ENCODE data around the gene PRIMA1.

Gene PRIMA1

DNA sequence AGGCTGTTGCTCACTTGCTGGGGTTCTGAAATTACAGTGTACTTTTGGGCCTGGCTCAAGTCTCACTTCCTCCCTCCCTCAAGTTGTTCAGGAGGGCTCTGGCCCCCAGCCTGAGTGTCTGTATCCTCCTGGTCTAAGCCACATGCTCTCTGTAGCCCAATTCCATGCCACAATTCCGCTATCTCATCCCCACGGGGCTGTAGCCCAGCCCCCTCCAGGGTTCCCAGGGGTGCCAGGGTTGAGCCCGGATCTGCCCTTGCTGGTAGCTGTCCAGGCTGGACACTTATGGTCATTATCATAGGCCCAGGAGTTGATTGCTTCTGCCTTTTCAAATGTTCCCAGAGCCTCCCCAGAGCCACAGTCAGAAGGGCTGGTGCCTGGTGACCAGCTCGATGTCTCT is 65.3 kb downstream of the PRIMA1 start:
- no peak for TF ChIP-seq ZNF274 (IDR thresholded peaks at IDR 0.05; ENCODE audit: low read depth, low read length)
- H3K4me3 ChIP-seq (ENCODE audit: low read length): no peak overlapping the region

DNA sequence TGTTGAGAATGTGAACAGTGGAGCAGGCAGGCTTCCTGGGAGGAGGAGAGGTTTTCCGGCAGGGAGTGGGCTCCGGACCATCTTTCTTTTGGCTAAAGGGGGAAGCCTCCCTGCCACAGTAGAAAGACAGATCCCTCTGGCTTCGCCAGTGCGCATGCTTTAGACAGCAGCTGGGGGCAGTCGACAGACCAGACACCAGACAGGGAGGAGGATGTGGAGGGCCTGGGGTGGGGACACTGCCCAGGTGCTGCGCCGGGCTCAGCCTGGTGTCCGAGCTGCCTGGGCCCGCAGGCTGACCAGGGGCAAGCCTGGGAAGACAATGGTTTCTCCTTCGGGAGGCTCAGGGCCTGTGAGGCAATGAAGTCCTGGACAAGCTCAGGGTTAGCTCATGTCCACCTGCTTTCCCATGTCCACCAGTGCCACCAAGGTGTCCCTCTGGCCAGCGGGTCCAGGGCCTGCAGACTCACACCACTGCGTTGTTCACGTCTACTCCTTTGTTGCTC is 67.3 kb downstream of the PRIMA1 start:
- H3K4me3 ChIP-seq (ENCODE audit: low read length): no peak overlapping the region
- no peak for TF ChIP-seq ZNF274 (IDR thresholded peaks at IDR 0.05; ENCODE audit: low read depth, low read length)

DNA sequence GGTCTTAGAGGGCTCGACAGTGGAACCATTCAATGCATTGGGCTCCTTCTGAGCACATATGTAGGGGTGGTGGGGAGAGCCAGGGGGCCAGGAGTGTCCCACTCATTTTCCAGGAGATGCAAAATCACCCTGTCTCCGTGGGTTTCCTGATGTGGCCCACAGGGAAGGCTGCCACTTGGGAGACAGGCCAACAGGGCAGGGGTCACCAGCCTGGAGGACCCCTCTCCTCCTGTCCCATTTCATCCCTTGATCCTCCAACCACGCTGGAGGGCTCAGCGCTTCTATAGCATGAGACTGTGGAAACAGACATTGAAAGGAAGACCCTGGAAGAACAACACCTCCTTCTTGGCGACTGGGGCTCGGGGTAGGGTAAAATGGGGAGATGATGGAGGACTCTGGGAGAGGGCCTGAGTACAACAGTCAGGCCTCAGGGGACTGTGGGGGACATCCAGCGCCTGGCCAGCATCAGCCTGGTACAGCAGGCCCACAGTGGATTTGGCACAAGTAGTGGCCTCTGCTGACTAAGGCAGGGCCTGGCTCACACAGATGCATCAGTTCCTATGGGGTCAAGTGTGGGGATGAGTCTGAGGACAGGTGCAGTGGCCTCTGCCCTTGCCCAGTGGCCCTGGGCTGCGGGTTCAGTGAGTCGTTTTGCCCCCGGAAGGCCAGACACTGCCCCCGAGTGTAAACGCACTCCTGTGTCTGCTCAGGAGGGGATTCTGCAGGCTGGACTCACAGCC is 68.0 kb downstream of the PRIMA1 start:
- TF ChIP-seq ZNF274 (IDR thresholded peaks at IDR 0.05; ENCODE audit: low read depth, low read length): no peak

DNA sequence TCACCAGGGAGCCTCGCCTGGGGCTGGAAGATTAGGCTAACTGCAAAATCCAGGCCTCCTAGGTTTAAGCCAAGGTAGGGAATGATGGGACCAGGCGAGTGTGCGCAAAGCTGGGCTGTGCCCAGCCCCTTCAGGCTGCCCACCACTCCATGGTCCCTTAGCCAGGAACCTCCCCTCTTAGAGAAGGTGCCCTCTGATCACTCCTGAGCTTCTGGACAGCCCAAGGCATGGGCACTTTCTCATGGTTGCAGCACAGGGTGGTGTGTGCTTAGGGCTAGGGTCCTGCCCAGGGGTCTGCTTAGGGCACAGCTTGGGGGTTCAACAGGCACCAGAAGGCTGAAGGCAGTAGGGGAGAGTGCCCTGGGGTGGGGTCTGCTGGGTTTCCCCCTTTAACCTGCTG is 69.0 kb downstream of the PRIMA1 start:
- no peak overlapping the region for H3K4me3 ChIP-seq (ENCODE audit: low read length)
- no peak for TF ChIP-seq ZNF274 (IDR thresholded peaks at IDR 0.05; ENCODE audit: low read depth, low read length)

More for the DNA sequence above, 68.0 kb downstream of the PRIMA1 start:
- no peak overlapping the region for H3K4me3 ChIP-seq (ENCODE audit: low read length)

DNA sequence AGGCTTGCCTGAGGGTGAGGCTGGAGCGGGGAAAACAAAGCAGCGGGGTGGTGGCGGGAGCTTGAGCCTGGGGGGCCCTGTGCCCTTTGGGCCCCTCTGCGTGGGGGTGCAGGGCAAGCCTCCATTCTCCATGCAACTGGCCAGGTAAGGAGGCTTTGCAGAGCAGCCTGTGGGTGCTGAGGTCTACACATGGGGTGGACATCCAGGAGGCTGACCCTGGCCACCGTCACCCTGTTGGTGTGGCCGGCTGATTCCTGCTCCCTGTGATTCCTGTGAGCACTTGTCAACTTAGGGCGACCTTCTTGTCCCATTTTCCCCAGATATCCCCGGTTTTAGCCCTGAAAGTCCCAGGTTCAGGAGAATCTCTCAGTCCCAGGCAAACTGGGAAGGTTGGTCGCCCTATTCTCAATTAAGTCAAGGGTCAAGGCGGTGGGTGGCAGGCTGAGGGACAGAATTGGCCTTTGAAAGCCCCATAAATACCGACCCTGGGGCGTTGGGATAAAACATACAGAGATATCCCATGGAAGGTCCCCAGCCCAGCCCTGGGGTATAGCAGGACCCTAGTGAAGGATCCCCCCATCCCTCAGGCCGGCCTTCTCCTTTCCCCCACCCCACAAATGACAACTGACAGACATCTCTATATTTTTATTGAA is 70.5 kb downstream of the PRIMA1 start:
- H3K4me3 ChIP-seq (ENCODE audit: low read length): no peak overlapping the region
- TF ChIP-seq ZNF274 (IDR thresholded peaks at IDR 0.05; ENCODE audit: low read depth, low read length): no peak

DNA sequence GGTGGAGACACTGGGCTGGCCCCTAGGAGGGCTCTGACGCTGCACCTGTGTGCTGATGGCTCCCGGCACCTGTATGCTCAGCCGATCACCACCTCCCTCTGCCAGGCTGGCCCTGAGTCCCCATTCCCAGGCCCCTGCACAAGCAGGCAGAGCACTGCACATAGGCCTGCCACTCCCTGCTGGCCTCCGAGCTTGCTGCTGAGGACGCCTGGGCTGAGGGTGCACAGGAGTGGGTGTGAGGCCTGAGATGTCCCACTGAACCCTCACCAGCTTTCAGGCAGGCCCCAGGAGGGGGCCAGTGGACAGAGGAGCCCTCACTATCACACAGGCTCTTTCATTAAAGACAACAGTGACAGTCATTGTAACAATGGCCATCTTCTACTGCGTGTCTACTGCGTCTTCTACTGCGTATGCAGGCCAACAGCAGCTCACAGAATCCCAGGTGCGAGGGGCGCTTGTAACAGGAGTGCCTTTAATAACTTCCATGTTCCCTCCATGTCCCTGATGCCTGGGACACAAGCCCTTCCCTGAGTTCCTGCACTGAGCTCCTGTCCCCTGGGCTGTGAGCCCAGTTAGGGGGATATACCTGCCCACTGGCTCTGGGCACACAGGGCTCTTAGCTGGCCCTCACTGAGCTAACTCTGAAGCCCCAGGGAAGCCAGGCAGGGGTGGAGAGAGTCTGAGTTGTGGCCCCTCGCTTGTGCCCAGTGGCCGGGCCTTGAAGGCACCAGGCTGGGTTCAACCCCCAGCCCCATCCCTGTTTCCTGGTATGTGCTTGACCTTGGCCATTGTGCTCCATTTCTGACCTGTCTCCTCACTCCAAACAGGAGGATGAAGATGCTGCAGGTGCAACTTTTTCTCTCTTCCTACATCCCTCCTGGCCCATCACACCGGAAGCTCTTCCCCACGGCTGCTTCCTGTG is 71.3 kb downstream of the PRIMA1 start:
- no peak for TF ChIP-seq ZNF274 (IDR thresholded peaks at IDR 0.05; ENCODE audit: low read depth, low read length)
- H3K4me3 ChIP-seq (ENCODE audit: low read length): no peak overlapping the region

DNA sequence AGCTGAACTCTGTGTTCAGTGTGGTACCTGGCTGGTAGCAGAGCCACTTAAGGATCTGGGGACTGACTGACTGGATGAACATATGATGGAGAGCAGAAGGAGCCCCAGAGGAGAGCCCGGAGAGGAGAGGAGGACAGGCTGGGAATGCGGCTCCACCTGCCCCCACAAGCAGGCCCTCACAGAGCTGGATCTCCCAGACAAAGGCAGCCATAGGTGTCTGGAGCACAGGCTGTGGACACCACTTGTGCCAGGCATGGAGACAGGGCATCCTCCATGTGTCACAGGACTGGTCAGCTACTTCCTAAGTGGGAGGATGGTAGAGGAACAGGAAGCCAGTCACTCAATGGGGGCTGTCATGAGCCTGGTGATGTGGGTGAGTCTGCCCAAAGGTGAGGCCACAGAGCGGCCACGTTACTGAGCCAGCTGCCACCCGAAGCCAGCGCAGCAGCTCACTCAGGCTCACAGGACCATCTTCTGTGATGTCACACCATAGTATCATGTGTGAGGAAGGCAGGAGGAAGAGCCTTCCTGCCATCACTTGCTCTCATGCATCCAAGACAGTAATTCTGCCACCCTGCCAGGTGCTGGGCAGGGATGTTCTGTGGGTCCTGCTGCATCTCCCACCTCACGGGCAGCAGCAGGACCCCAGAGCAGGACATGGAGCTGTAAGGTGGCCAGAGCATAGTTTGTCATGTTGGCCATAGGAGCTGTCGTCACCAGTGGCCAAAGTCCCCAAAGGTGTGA is 72.1 kb downstream of the PRIMA1 start:
- TF ChIP-seq ZNF274 (IDR thresholded peaks at IDR 0.05; ENCODE audit: low read depth, low read length): no peak
- no peak overlapping the region for H3K4me3 ChIP-seq (ENCODE audit: low read length)

DNA sequence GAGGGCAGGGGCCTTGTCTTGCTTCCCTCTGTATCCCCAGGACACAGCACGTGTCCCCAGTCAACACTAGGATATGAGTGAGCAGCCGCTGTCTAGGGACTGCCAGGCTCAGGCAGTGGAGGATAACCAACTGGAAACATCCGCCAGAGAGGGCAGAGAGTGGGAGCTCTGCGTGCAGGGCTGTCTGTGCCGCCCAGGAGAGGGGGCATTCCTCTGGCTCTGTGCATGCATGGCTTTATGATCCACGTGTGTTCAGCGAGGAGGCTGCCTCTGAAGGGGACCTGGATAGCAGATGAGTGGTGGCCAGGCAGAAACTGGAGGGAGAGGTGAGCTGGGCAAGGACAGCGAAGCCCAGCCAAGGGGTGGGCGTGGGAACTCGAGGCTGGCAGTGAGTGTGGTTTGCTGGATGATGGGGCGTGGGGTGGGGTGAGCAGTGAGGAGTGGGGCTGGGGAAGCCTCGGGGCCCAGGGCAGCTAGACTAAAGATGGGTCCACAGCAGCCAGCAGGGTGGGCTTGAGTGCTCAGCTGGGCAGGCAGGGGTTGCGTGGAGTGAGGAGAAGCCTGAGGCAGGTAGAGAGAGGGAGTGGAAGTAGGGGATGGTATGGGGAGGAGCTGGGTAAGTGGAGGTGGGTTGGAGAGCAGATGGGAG is 72.9 kb downstream of the PRIMA1 start:
- no peak for TF ChIP-seq ZNF274 (IDR thresholded peaks at IDR 0.05; ENCODE audit: low read depth, low read length)
- no peak overlapping the region for H3K4me3 ChIP-seq (ENCODE audit: low read length)

DNA sequence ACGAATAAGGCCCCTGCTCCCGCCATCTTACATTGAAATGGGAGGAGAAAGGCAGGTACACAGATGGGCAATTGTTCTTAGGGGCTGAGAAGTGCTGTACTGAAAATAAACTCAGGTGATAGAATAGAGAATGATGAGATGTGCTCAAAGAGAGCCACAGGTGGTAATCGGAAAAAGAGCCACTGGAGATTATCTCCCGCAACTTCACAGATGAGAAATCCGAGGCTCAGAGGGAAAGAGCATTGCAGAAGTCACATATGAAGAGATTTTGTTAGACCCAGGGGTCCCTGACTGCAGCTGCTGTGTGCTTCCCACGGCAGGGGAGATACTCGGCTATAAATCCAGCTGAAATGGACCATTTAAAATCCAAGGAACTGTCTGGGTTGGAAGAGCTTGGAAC is 73.7 kb downstream of the PRIMA1 start:
- no peak for TF ChIP-seq ZNF274 (IDR thresholded peaks at IDR 0.05; ENCODE audit: low read depth, low read length)

DNA sequence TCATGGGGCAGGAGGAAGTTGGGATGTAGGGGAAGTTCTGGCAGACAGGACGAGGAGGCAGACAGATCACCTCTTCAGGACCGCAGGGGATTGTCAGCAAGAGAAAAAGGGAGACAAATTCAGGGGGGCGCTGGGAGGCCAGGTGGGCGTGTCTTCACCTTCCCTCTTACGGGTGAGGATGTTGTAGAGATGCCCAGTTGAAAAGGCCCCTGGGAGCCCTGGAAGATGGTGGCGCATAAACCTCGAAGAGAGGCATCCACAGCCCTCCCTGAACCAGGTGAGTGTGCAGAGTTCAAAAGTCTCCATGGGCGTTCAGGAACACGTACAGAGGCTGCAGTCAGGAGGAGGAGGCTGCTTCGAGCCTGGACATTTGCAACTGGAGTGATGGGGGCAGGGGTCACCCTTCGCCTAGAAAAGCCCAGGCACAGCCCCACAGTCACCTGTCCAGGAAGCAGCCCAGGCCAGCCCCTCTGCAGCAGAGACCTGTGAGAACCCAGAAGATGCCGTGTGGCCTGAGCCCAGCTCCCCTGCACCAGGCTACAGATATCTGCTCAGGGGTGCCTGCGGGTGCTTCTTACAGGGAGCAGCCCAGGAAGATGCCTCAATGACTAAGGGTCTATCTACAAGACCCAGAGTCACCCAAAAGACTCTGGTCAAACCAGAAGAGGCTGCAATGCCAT is 74.4 kb downstream of the PRIMA1 start:
- no peak overlapping the region for H3K4me3 ChIP-seq (ENCODE audit: low read length)
- TF ChIP-seq ZNF274 (IDR thresholded peaks at IDR 0.05; ENCODE audit: low read depth, low read length): no peak

More for the DNA sequence above, 73.7 kb downstream of the PRIMA1 start:
- no peak overlapping the region for H3K4me3 ChIP-seq (ENCODE audit: low read length)

DNA sequence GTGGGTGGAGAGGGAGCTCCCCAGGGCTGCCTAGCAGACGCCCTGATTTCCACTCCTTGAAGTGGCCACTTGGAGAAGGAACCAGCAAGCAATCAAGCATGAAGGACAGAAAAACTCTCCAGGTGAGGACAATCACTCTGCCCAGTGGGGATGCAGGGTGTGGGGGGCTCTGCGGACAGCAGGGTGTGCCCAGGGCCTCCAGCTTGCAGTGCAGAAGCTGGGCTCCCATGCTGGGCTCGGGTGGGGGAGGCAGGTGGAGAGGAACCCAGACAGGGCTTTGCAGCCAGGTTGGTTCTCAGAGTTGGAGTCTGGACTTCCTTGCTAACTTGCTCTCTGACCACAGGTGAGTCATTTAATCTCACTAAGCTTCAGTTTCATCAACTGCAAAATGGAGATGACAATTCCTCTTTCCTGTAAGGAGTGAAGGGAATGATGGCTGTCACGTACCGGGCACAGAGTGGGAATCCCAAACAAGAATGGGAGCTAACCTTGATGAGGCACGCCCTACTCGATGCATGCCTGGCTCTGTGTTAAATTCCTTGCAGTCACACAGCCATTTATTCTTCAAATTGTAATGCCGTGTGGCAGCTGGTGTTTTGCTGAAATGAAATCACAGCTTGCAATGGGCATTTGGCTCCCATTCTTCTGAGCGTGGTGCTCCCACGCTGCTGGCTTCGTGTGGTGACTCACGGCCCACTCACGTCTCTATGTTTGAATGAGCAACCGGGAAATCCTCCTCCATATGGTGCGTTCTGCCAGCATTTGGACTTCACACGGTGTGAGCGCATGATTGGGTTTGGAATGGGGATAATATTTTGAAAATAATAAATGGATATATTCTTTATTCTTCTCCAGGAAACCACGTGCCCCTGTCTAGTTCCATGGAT is 75.2 kb downstream of the PRIMA1 start:
- TF ChIP-seq ZNF274 (IDR thresholded peaks at IDR 0.05; ENCODE audit: low read depth, low read length): no peak
- no peak overlapping the region for H3K4me3 ChIP-seq (ENCODE audit: low read length)
